ENCODE data around the gene NPR1. TPM values are rescaled to one million over a fixed set of nuclear protein-coding genes. Genes with fewer than 3 reads are reported as not detected.

Gene NPR1
- polyA plus RNA-seq, 2 of the 4 experiments (the other 2 are of a cell fraction) = 0.39 to 1.9 TPM

- no peaks in the 10 kb centered on the region for H3K9me3 ChIP-seq
- peak overlapping the region; percentile 78 for H3K4me3 ChIP-seq
- ChIA-PET CTCF (interaction anchor here (1.1 to 2.7 kb wide), 4 partner anchors 43 to 316 kb away, joined by 3 to 10 read pairs (median 4); partner anchors contain the start of genes RAB13 and S100A13), POLR2A (interaction anchor here (1.6 kb wide), 1 partner anchor 11 kb away, joined by 4 read pairs; no protein-coding TSS in a partner anchor)
- WGBS (ENCODE audit: missing lambda C conversion rate) = under 1% methylated on average over 21 of the region's 22 CpGs
- H3K4me2 ChIP-seq = peak overlapping the region; percentile 97
- TF ChIP-seq CBX2 (IDR thresholded peaks at IDR 0.05; ENCODE audit: borderline replicate concordance, low read depth) = no peak
- peak; percentile 78 for TF ChIP-seq KDM5A (IDR thresholded peaks at IDR 0.05)
- TF ChIP-seq HOXA7 (CRISPR knock-in tag; IDR thresholded peaks at IDR 0.05) = no peak
- FAIRE-seq = no peak
- peak; percentile 27 to 52 for ATAC-seq
- H3K27ac ChIP-seq = peak overlapping the region; percentile 82 to 90
- no peak for DNase-seq (ENCODE audit: low read depth in 1 of 2, low spot score in 1 of 2)
- H3K4me1 ChIP-seq = peaks cover 10% of the 10 kb centered on the region
Observed at GRCh38 chr1:153670257-153670858, 8.1 kb upstream of the NPR1 start.

GRCh38 chr1:153670859-153671627 is 7.4 kb upstream of the NPR1 start, which contains the start of gene ILF2:
Gene ILF2, minus strand, starts transcription at chr1:153670993. Its CDS starts 71 bp downstream, at chr1:153670922.
- H3K4me2 ChIP-seq = peak within 1 kb of the TSS; percentile 97
- DNase-seq (ENCODE audit: low read depth in 1 of 2, low spot score in 1 of 2) (peak; percentile 100), ATAC-seq (peak; percentile 94 to 98), FAIRE-seq (peak; percentile 94)
- peaks cover 10% of the 10 kb centered on the region for H3K4me1 ChIP-seq
- peak within 1 kb of the TSS; percentile 82 to 90 for H3K27ac ChIP-seq
- POLR2A ChIA-PET = interaction anchor here (1.0 to 2.2 kb wide), 7 partner anchors 23 to 319 kb away, joined by 3 to 10 read pairs (median 7); partner anchors contain the start of genes CHTOP, INTS3, RAB13 and S100A13
- CTCF ChIA-PET = interaction anchor here (0.6 to 3.0 kb wide), 14 partner anchors 10 to 318 kb away, joined by 3 to 15 read pairs (median 4); partner anchors contain the start of genes RAB13 and S100A13
- H3K9me3 ChIP-seq = no peaks in the 10 kb centered on the region
- H3K4me3 ChIP-seq = peak within 1 kb of the TSS; percentile 78
- 1% methylated on average over 35 of the region's 35 CpGs for WGBS (ENCODE audit: missing lambda C conversion rate)
- peak; percentile 93 for TF ChIP-seq RFX5 (IDR thresholded peaks at IDR 0.05)
- 0 out of 2 replicates have a peak, but pooled peaks have one; percentile 29 for TF ChIP-seq HOXB13 (CRISPR knock-in tag; IDR thresholded peaks at IDR 0.05; ENCODE audit: low read depth)
- TF ChIP-seq PHF8 (IDR thresholded peaks at IDR 0.05; ENCODE audit: borderline replicate concordance, low read depth) = 0 out of 2 replicates have a peak, but pooled peaks have one; percentile 85
- no peak for TF ChIP-seq CBX2 (IDR thresholded peaks at IDR 0.05; ENCODE audit: borderline replicate concordance, low read depth)
- peak; percentile 84 for TF ChIP-seq POLR2A (IDR thresholded peaks at IDR 0.05; ENCODE audit: low read length)
- peak; percentile 22 for TF ChIP-seq MAFK (IDR thresholded peaks at IDR 0.05; ENCODE audit: partially characterized antibody)
- no peak for TF ChIP-seq FOSB (CRISPR knock-in tag; IDR thresholded peaks at IDR 0.05)
- TF ChIP-seq CHD2 (IDR thresholded peaks at IDR 0.05; ENCODE audit: low read length, partially characterized antibody) = peak; percentile 39
- TF ChIP-seq EP300 (IDR thresholded peaks at IDR 0.05) = no peak
- TF ChIP-seq CHD4 (IDR thresholded peaks at IDR 0.05; ENCODE audit: borderline replicate concordance) = no peak
- no peak for TF ChIP-seq PBX3 (IDR thresholded peaks at IDR 0.05)
- no peak for TF ChIP-seq BHLHE40 (IDR thresholded peaks at IDR 0.05; ENCODE audit: low read depth, low read length)
- no peak for TF ChIP-seq MAZ (IDR thresholded peaks at IDR 0.05; ENCODE audit: borderline replicate concordance, low read depth, low read length)
- TF ChIP-seq RNF2 (IDR thresholded peaks at IDR 0.05; ENCODE audit: borderline replicate concordance, low read depth) = no peak
- no peak for TF ChIP-seq ZSCAN20 (CRISPR knock-in tag; IDR thresholded peaks at IDR 0.05)
- no peak for TF ChIP-seq EHF (CRISPR knock-in tag; IDR thresholded peaks at IDR 0.05)
- TF ChIP-seq CTCF (IDR thresholded peaks at IDR 0.05) = peak; percentile 49
- TF ChIP-seq HES2 (IDR thresholded peaks at IDR 0.05) = no peak
- no peak for TF ChIP-seq TFCP2L1 (CRISPR knock-in tag; IDR thresholded peaks at IDR 0.05)
- TF ChIP-seq HOXB5 (CRISPR knock-in tag; IDR thresholded peaks at IDR 0.05) = no peak
- TF ChIP-seq HDAC2 (IDR thresholded peaks at IDR 0.05) = no peak
- TF ChIP-seq HMGXB4 (CRISPR knock-in tag; IDR thresholded peaks at IDR 0.05; ENCODE audit: borderline replicate concordance) = no peak
- TF ChIP-seq JUNB (IDR thresholded peaks at IDR 0.05) = no peak
- 0 out of 2 replicates have a peak, but pooled peaks have one; percentile 52 for TF ChIP-seq MYC (IDR thresholded peaks at IDR 0.05; ENCODE audit: borderline replicate concordance, low read length)
- no peak for TF ChIP-seq KDM1A (IDR thresholded peaks at IDR 0.05; ENCODE audit: low read depth)
- TF ChIP-seq KDM5A (IDR thresholded peaks at IDR 0.05) = no peak
- no peak for TF ChIP-seq CBX8 (IDR thresholded peaks at IDR 0.05)
- no peak for TF ChIP-seq ZNF302 (CRISPR knock-in tag; IDR thresholded peaks at IDR 0.05)
- no peak for TF ChIP-seq FOSL2 (IDR thresholded peaks at IDR 0.05)
- TF ChIP-seq FOSL2 (CRISPR knock-in tag; IDR thresholded peaks at IDR 0.05) = no peak
